GM12878 (cell line): ENCODE measurements around the gene ABCA2. TPM values are rescaled to one million over a fixed set of nuclear protein-coding genes. Genes with fewer than 3 reads are reported as not detected.

ENCODE experiments used
- ATAC-seq: fragments of 200-7000 bp; cut with Tn5 transposase; 3 replicates; pipeline ENCODE4 v1.9.1; 2020; ENCODE audit warnings: mild to moderate bottlenecking, moderate library complexity
- BruUV-seq: library from RNA; stranded (reverse); fragments of 400-500 nt; replicated peaks from 2 replicates; lab custom pipeline; 2021; lab: Mats Ljungman, UMichigan
- CTCF ChIA-PET: fragments of 300-600 bp; sonication (Branson Sonifier 250); formaldehyde crosslinking; extraction: SDS; loops from one replicate; lab custom pipeline; 2021; ENCODE audit warnings: inconsistent platforms; lab: Yijun Ruan, JAX
- POLR2A ChIA-PET: fragments of 350-600 bp; formaldehyde crosslinking; extraction: SDS; loops from one replicate; lab custom pipeline; 2021; ENCODE audit warnings: inconsistent platforms; lab: Charles Lee
- RAD21 ChIA-PET: fragments of 300-600 bp; sonication (Branson Sonifier 250); formaldehyde crosslinking; loops from one replicate; lab custom pipeline; 2023; ENCODE audit warnings: antibody characterized with exemption; ENCODE audit not compliant: unreplicated experiment; lab: Charles Lee
- SMC1A ChIA-PET: fragments of 300-600 bp; sonication (Branson Sonifier 250); formaldehyde crosslinking; loops from one replicate; lab custom pipeline; 2023; ENCODE audit not compliant: unreplicated experiment, uncharacterized antibody; lab: Charles Lee
- DNase-seq: peaks from one replicate; pipeline ENCODE4 v3.0.0-alpha.2; 2011; ENCODE audit warnings: low read depth, low spot score
- FAIRE-seq: peaks from 3 replicates; lab custom pipeline; 2011; peaks lifted over from hg19 to GRCh38; lab: Jason Lieb, UNC
- H2AFZ ChIP-seq: 2 replicates; pipeline ENCODE4 v1.6.0; 2011; ENCODE audit warnings: low read depth, low read length, control low read depth; ENCODE audit not compliant: control insufficient read depth
- H3K27ac ChIP-seq: 2 replicates; pipeline ENCODE4 v1.5.1; 2011; ENCODE audit warnings: control low read depth; ENCODE audit not compliant: control insufficient read depth, insufficient read depth
- H3K27me3 ChIP-seq, 2 experiments: replicated peaks in 1 of 2; 2 replicates each; pipeline versions ENCODE4 v1.6.0 to v1.6.1; 2011; ENCODE audit warnings: low read length in 1 of 2; ENCODE audit not compliant: control insufficient read depth in 2 of 2, insufficient read depth in 2 of 2
- H3K36me3 ChIP-seq, 2 experiments: 2 replicates each; pipeline ENCODE4 v1.5.1; 2011; ENCODE audit warnings: low read length in 1 of 2; ENCODE audit not compliant: control insufficient read depth in 2 of 2, insufficient read depth in 2 of 2
- H3K4me1 ChIP-seq: 2 replicates; pipeline ENCODE4 v1.6.1; 2011; ENCODE audit warnings: mild to moderate bottlenecking, low read length, moderate library complexity, mixed read lengths; ENCODE audit not compliant: control insufficient read depth, insufficient read depth
- H3K4me2 ChIP-seq: 2 replicates; pipeline ENCODE4 v1.6.0; 2011; ENCODE audit warnings: control low read depth; ENCODE audit not compliant: control insufficient read depth, insufficient read depth
- H3K4me3 ChIP-seq: fragments of 200-600 bp; sonication (generic); 2 replicates; pipeline ENCODE4 v1.5.1; 2016
- H3K79me2 ChIP-seq: 2 replicates; pipeline ENCODE4 v1.6.0; 2011; ENCODE audit warnings: low read length; ENCODE audit not compliant: control insufficient read depth, insufficient read depth
- H3K9ac ChIP-seq: 2 replicates; pipeline ENCODE4 v1.8.0; 2011; ENCODE audit warnings: low read length, control low read depth, mixed read lengths; ENCODE audit not compliant: control insufficient read depth, insufficient read depth
- H3K9me3 ChIP-seq: replicated peaks from 3 replicates; pipeline ENCODE4 v1.5.1; 2011; ENCODE audit warnings: mild to moderate bottlenecking, low read length; ENCODE audit not compliant: control insufficient read depth, insufficient read depth
- H4K20me1 ChIP-seq: 2 replicates; pipeline ENCODE4 v1.6.0; 2011; ENCODE audit not compliant: control insufficient read depth, insufficient read depth
- BMI1 ChIP-seq: fragments of 450-650 bp; IDR thresholded peaks from 2 replicates; pipeline ENCODE4 v1.6.1; 2016; ENCODE audit warnings: mild to moderate bottlenecking, moderate library complexity, borderline replicate concordance
- CREM ChIP-seq: IDR thresholded peaks from 2 replicates; pipeline ENCODE4 v1.6.1; 2014; ENCODE audit warnings: antibody characterized with exemption, low read depth
- EP300 ChIP-seq, 2 experiments: fragments of 150-350 bp in 1 of 2; IDR thresholded peaks; 2 replicates each; pipeline ENCODE4 v1.6.1; 2011 to 2012; ENCODE audit warnings: low read depth in 2 of 2, low read length in 2 of 2, borderline replicate concordance in 1 of 2, improper control_type of control experiment in 1 of 2, inconsistent platforms in 1 of 2; ENCODE audit not compliant: control insufficient read depth in 1 of 2
- ESRRA ChIP-seq: IDR thresholded peaks from 2 replicates; pipeline ENCODE4 v1.6.1; 2012; ENCODE audit warnings: mild to moderate bottlenecking, low read length, improper control_type of control experiment
- JUNB ChIP-seq: IDR thresholded peaks from 2 replicates; pipeline ENCODE4 v1.6.1; 2016; ENCODE audit warnings: antibody characterized with exemption, mild to moderate bottlenecking
- MYB ChIP-seq: fragments of 150-350 bp; IDR thresholded peaks from 2 replicates; pipeline ENCODE4 v1.6.1; 2014; ENCODE audit warnings: mild to moderate bottlenecking, low read depth, low read length, borderline replicate concordance
- RCOR1 ChIP-seq: conservative IDR thresholded peaks from 2 replicates; pipeline ENCODE4 v1.6.1; 2012; ENCODE audit warnings: low read depth, low read length, improper control_type of control experiment
- RELB ChIP-seq: fragments of 450-650 bp; IDR thresholded peaks from 2 replicates; pipeline ENCODE4 v1.6.1; 2017; ENCODE audit warnings: low read depth, mild to moderate bottlenecking, moderate library complexity
- RFX5 ChIP-seq: IDR thresholded peaks from 2 replicates; pipeline ENCODE4 v1.6.1; 2011; ENCODE audit warnings: low read depth, low read length, improper control_type of control experiment
- SIN3A ChIP-seq: IDR thresholded peaks from 2 replicates; pipeline ENCODE4 v1.6.1; 2012; ENCODE audit warnings: low read depth, low read length, improper control_type of control experiment
- SMARCA5 ChIP-seq: fragments of 450-650 bp; IDR thresholded peaks from 2 replicates; pipeline ENCODE4 v1.6.1; 2017; ENCODE audit warnings: mild to moderate bottlenecking
- USF1 ChIP-seq: IDR thresholded peaks from 2 replicates; pipeline ENCODE4 v1.6.1; 2011; ENCODE audit warnings: borderline replicate concordance, low read depth, mild to moderate bottlenecking, moderate library complexity, mixed read lengths, low read length; ENCODE audit not compliant: insufficient read depth; ENCODE audit errors: extremely low read length
- ZNF622 ChIP-seq: fragments of 450-650 bp; IDR thresholded peaks from 2 replicates; pipeline ENCODE4 v1.6.1; 2017; ENCODE audit warnings: mild to moderate bottlenecking, inconsistent platforms
- WGBS: methylation state at CpG from one replicate; pipeline ENCODE4 v1.1.6; 2016; ENCODE audit warnings: low lambda C conversion rate; ENCODE audit not compliant: insufficient replicate concordance, insufficient coverage; ENCODE audit errors: missing lambda C conversion rate; 5-methylcytosine and 5-hydroxymethylcytosine counted together
- in situ Hi-C: fragments of 300-500 bp; cut with MboI; formaldehyde crosslinking; loops from 9 replicates; pipeline ENCODE4 v1.14.3; 2018; ENCODE audit warnings: mixed read lengths
- intact Hi-C: fragments of 100-400 bp; cut with micrococcal nuclease; formaldehyde crosslinking; loops from one replicate; pipeline ENCODE4 v1.14.2; 2022; ENCODE audit not compliant: unreplicated experiment
- polyA plus RNA-seq, 11 experiments: library from polyadenylated mRNA; depleted of rRNA in 4 of 11; unstranded in 6 of 11; stranded (reverse) in 5 of 11; fragments of >200 nt; fragmentation: Nextera tagmentation in 4 of 11; fragmentation: Illumina TruSeq in 1 of 11; extraction: Ambion mirVana in 4 of 11; extraction: Trizol in 1 of 11; gene quantifications; 1 replicate in 1 of 11; 2 replicates in 10 of 11; pipeline versions ENCODE4 v1.2.1 to v1.2.3, GENCODE V29; 2011 to 2016; ENCODE audit warnings: inconsistent platforms in 2 of 11, missing spikeins in 2 of 11, low read depth in 1 of 11
- total RNA-seq, 4 experiments: library from RNA; depleted of rRNA in 3 of 4; stranded (reverse); fragments of >200 nt in 3 of 4; fragmentation: Illumina TruSeq in 1 of 4; extraction: Trizol in 1 of 4; gene quantifications; 2 replicates each; pipeline versions ENCODE4 v1.2.1 to v1.2.3, GENCODE V29; 2013 to 2021

Gene ABCA2
- total and polyA plus RNA-seq, 10 of the 15 experiments (the other 5 are each of a cell fraction or from before 2014, with no cell fraction given), result 0.13 to 2.6 (median 0.71) TPM; not detected in 2

GRCh38 chr9:137014776-137015539 is 13.1 kb downstream of the ABCA2 start:
- H4K20me1 ChIP-seq, result no peaks in the 10 kb centered on the region
- H3K27ac ChIP-seq, result no peak overlapping the region
- no peaks in the 10 kb centered on the region for H3K27me3 ChIP-seq
- ATAC-seq, result no peak
- CTCF ChIA-PET, result no interaction called here
- no peak overlapping the region for H3K4me2 ChIP-seq
- H3K4me3 ChIP-seq, result no peak overlapping the region
- SMC1A ChIA-PET, result no interaction called here
- in situ Hi-C loops, result no loop called here
- no peaks in the 10 kb centered on the region; the same call in 2 of the 3 replicates for H3K9me3 ChIP-seq
- no peak for FAIRE-seq
- 86% methylated on average over 34 of the region's 36 CpGs for WGBS
- no peak overlapping the region for H3K9ac ChIP-seq
- TF ChIP-seq ESRRA (no peak), JUNB (no peak), CREM (no peak), BMI1 (no peak), ZNF622 (no peak), USF1 (no peak), SMARCA5 (no peak), EP300 (IDR thresholded peaks at IDR 0.05; ENCODE audit: borderline replicate concordance in 1 of 2, control insufficient read depth in 1 of 2, low read depth in 2 of 2, low read length in 2 of 2) (no peak), RCOR1 (no peak), RELB (no peak), MYB (no peak), SIN3A (no peak), RFX5 (no peak)
- no peaks in the 10 kb centered on the region for H3K4me1 ChIP-seq
- RAD21 ChIA-PET, result no interaction called here
- no peaks in the 10 kb centered on the region for H3K36me3 ChIP-seq
- no TSS peak for BruUV-seq
- no peak for DNase-seq
- intact Hi-C loops, result no loop called here
- POLR2A ChIA-PET, result no interaction called here
- no peaks in the 10 kb centered on the region for H3K79me2 ChIP-seq
- no peak overlapping the region for H2AFZ ChIP-seq
